ENCODE measurements around the gene TRMT61A. TPM values are rescaled to one million over a fixed set of nuclear protein-coding genes. Genes with fewer than 3 reads are reported as not detected.
A peak's percentile ranks its signal among the peaks of the same experiment; 100 is the strongest.

TRMT61A gene
- total and polyA plus RNA-seq, 12 donors, result 2.9 to 14.7 (median 4.0) TPM

DNA sequence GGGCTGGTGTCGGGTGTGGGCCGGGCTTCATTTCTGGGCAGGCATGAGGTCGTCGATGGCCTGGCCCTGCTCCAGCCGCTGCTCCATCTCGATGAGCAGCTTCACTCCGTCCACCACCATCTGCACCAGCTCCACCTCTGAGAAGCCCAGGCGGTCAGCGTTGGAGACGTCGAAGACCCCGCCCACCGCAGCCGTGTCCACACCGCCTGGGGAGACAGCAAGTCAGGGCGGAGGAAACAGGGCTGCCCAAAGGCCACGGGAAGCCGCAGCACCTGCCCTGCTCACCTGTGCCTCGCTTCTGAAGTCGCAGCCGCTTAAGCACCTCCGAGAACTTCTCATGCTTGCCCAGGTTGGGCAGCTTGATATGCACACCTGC, 9.2 kb upstream of the TRMT61A start:
- Histone ChIP-seq H3K4me1 (peaks cover 37 to 80% (median 54%) of the 10 kb centered on the region in 9 donors), H3K27ac (peak overlapping the region in 5 of 10 donors; percentile 53 to 82 (median 67)), H3K4me3 (no peak overlapping the region), H3K36me3 (no peaks in the 10 kb centered on the region), H3K9me3 (no peaks in the 10 kb centered on the region), H3K27me3 (peaks cover 0 to 42% (median 0%) of the 10 kb centered on the region in 7 donors)
- ATAC-seq (no peak), DNase-seq (peak in 1 of 2 donors; percentile 32)
- WGBS, 2 donors, result 64 to 72% methylated on average over 22 of the region's 22 CpGs
- TF ChIP-seq, protein P1, sequence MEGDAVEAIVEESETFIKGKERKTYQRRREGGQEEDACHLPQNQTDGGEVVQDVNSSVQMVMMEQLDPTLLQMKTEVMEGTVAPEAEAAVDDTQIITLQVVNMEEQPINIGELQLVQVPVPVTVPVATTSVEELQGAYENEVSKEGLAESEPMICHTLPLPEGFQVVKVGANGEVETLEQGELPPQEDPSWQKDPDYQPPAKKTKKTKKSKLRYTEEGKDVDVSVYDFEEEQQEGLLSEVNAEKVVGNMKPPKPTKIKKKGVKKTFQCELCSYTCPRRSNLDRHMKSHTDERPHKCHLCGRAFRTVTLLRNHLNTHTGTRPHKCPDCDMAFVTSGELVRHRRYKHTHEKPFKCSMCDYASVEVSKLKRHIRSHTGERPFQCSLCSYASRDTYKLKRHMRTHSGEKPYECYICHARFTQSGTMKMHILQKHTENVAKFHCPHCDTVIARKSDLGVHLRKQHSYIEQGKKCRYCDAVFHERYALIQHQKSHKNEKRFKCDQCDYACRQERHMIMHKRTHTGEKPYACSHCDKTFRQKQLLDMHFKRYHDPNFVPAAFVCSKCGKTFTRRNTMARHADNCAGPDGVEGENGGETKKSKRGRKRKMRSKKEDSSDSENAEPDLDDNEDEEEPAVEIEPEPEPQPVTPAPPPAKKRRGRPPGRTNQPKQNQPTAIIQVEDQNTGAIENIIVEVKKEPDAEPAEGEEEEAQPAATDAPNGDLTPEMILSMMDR (IDR thresholded peaks at IDR 0.05), result no peak
- intact Hi-C loops (cut with DNase I), result loop anchor here in 7 of 10 donors (2.0 kb wide), 1 partner anchor 27 kb away; no protein-coding TSS in a partner anchor

DNA sequence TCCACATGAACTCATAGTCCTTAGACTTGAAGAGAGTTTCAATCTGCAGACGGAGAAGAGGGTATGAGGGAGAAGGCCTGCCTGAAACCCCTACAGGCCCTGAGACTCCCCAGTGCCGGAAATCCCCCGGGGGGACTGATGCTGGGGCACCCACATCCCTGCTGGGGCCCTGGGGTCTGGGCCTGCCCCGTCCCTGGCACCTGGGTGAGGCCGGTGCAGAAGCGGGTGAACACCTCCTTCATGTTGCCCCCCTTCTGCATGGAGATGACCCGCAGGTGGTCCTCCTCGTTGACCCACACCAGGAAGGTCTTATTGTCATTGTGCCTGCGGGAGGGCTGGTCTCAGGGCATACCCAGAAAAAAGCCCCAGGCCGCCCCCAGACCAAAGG, 8.7 kb upstream of the TRMT61A start:
- H3K27me3 ChIP-seq, result peaks cover 0 to 42% (median 0%) of the 10 kb centered on the region in 7 donors
- H3K27ac ChIP-seq, result peak overlapping the region in 9 of 10 donors; percentile 2 to 87 (median 75)
- DNase-seq, result peak in 1 of 2 donors; percentile 19
- TF ChIP-seq, protein P1 (IDR thresholded peaks at IDR 0.05), result no peak
- WGBS, 2 donors, result 77 to 85% methylated on average over 10 of the region's 10 CpGs
- peak overlapping the region in 8 of 10 donors; percentile 48 to 63 (median 60) for H3K4me3 ChIP-seq
- no peaks in the 10 kb centered on the region for H3K9me3 ChIP-seq
- no peaks in the 10 kb centered on the region for H3K36me3 ChIP-seq
- intact Hi-C loops (cut with DNase I), result no loop called here
- ATAC-seq, result peak in 1 of 8 donors; percentile 0
- H3K4me1 ChIP-seq, result peaks cover 37 to 82% (median 54%) of the 10 kb centered on the region in 9 donors

DNA sequence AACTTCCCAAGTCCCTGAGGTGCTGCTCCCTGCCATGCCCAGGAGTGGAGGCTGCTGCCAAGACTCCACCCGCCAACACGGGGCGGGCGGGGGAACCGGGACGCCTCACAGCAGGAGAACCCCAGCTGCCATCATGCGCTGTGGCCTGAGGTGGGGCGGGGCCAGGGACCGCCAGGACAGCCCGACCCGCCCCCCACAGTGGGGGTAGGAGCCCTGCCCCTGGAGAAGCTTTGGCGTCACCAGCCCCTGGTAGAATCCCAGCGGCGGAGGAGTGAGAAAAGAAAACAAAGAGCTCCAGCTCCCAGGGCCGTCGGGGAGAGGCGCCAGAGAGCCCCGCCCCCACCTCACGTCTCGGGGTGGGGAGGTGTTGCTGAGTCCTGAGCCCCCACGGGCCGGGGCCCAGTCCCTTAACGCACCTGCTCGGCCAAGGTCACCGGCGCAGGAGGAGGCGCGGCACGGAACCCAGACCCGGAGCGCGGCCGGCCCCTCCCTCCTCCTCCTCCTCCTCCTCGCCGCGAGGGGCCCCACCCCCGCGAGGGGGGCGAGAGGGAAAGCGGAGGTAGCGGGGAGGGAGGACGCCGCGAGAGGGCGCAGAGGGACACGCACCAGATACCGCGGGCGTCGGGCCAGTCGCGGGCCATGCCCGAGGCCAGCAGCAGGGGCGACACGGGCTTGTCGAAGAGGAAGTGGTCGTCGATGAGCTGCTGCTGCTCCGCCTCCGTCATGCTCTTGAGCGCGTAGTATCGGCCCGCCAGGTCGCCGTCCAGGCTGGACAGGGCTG, 8.1 kb upstream of the TRMT61A start:
- Histone ChIP-seq H3K36me3 (no peaks in the 10 kb centered on the region), H3K9me3 (no peaks in the 10 kb centered on the region), H3K4me3 (peak overlapping the region; percentile 48 to 63 (median 60)), H3K27me3 (peaks cover 0 to 42% (median 0%) of the 10 kb centered on the region in 7 donors), H3K4me1 (peaks cover 37 to 87% (median 55%) of the 10 kb centered on the region in 9 donors), H3K27ac (peak overlapping the region; percentile 2 to 87 (median 74))
- TF ChIP-seq, protein P1 (IDR thresholded peaks at IDR 0.05), result peak; percentile 17 to 73 (median 61)
- intact Hi-C loops (cut with DNase I), result no loop called here
- 2 to 6% methylated on average over 57 to 66 of the region's 66 CpGs for WGBS, 2 donors
- peak; percentile 81 to 86 for DNase-seq
- peak; percentile 28 to 61 (median 54) for ATAC-seq

DNA sequence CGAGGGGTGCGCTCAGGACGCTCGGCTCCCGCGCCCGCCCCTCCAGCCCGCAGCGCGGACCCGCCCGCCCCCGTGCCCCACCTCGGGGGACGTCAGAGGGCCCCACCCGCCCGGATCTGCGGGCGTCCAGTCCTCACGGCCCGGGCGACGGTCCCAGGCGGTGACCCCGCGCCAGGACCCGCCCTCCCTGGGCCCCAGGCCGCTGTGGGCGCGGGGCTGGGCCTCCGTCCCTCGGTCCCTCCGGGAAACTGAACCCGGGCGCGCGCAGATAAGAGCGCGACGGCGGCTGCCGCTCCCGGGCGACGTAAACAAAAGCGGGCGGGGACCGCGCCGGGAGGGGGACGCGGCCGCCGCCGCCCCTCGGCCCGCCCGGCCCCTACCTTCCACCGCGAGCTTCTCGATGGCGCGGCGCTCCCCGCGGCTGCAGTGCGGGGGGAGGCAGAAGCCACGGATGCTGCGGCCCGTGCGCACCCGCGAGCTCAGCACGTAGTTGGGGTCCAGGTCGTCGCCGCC, 7.5 kb upstream of the TRMT61A start:
- peak in 1 of 2 donors; percentile 75 for DNase-seq
- Histone ChIP-seq H3K27ac (peak overlapping the region; percentile 50 to 87 (median 74)), H3K9me3 (no peaks in the 10 kb centered on the region), H3K36me3 (no peaks in the 10 kb centered on the region), H3K4me3 (peak overlapping the region; percentile 48 to 63 (median 60)), H3K4me1 (peaks cover 37 to 87% (median 61%) of the 10 kb centered on the region in 9 donors), H3K27me3 (peaks cover 0 to 42% (median 0%) of the 10 kb centered on the region in 7 donors)
- TF ChIP-seq, protein P1 (IDR thresholded peaks at IDR 0.05), result no peak
- peak; percentile 32 to 56 (median 47) for ATAC-seq
- intact Hi-C loops (cut with DNase I), result no loop called here
- WGBS, 2 donors, result 0% methylated on average over 48 to 76 of the region's 77 CpGs
